Measurements from ENCODE around the gene CNR2. TPM values are rescaled to one million over a fixed set of nuclear protein-coding genes. Genes with fewer than 3 reads are reported as not detected.

Gene CNR2
- total RNA-seq, 1 experiment from 2014 or later = not detected

DNA sequence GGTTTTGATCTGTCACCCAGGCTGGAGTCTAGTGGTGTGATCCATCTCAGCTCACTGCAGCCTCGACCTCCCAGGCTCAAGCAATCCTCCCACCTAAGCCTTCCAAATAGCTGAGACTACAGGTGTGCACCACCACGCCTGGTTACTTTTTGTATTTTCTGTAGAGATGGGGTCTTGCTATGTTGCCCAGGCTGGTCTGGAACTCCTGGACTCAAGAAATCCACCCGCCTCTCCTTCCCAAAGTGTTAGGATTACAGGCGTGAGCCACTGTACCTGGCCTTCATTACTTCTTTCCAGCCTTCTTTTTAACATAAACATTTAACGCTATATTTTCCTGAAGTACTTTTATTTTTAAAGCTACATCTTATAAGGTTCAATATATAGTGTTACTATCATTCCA lies 69.5 kb downstream of the CNR2 start:
- peaks cover 15 to 23% (median 20%) of the 10 kb centered on the region in 3 experiments for H3K36me3 Mint-ChIP-seq (ENCODE audit: insufficient read depth in 1 of 3, low read depth in 3 of 3)

More for the DNA sequence above, 69.5 kb downstream of the CNR2 start:
- no peak overlapping the region for H3K23ac ChIP-seq (ENCODE audit: insufficient read length, low read depth, low read length)
- H4K8ac ChIP-seq (replicated peaks; ENCODE audit: insufficient read length, low read depth, low read length) = no peak overlapping the region
- Mint-ChIP-seq H3K27me3 (ENCODE audit: low read depth) (peaks cover 12% of the 10 kb centered on the region), H3K27ac (no peak overlapping the region), H3K4me3 (no peak overlapping the region), H3K9me3 (peaks cover 9 to 17% of the 10 kb centered on the region in 2 experiments; a peak in 4 of 5 replicates), H3K4me1 (0 out of 4 replicates have a peak, but pooled peaks cover 0 to under 1% of the 10 kb centered on the region in 2 experiments)
- H2BK15ac ChIP-seq (ENCODE audit: low read depth, low read length) = no peak overlapping the region
- TF ChIP-seq, protein P1, sequence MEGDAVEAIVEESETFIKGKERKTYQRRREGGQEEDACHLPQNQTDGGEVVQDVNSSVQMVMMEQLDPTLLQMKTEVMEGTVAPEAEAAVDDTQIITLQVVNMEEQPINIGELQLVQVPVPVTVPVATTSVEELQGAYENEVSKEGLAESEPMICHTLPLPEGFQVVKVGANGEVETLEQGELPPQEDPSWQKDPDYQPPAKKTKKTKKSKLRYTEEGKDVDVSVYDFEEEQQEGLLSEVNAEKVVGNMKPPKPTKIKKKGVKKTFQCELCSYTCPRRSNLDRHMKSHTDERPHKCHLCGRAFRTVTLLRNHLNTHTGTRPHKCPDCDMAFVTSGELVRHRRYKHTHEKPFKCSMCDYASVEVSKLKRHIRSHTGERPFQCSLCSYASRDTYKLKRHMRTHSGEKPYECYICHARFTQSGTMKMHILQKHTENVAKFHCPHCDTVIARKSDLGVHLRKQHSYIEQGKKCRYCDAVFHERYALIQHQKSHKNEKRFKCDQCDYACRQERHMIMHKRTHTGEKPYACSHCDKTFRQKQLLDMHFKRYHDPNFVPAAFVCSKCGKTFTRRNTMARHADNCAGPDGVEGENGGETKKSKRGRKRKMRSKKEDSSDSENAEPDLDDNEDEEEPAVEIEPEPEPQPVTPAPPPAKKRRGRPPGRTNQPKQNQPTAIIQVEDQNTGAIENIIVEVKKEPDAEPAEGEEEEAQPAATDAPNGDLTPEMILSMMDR (conservative IDR thresholded peaks at IDR 0.05) = no peak
- H2BK120ac ChIP-seq (ENCODE audit: low read depth, low read length, poor library complexity, severe bottlenecking) = no peak overlapping the region
- H2BK5ac ChIP-seq (ENCODE audit: insufficient read length, low read length) = no peak overlapping the region
- H3K27me3 ChIP-seq (ENCODE audit: insufficient read depth, low read length) = no peaks in the 10 kb centered on the region
- no peak overlapping the region for H3K56ac ChIP-seq (ENCODE audit: insufficient read length, low read depth, low read length)
- no peak overlapping the region for H2AK5ac ChIP-seq (ENCODE audit: insufficient read length, low read length)
- H3K9ac ChIP-seq (ENCODE audit: extremely low read depth, insufficient read length, low read length) = no peak overlapping the region
- no peaks in the 10 kb centered on the region for H3K9me3 ChIP-seq (ENCODE audit: control insufficient read depth, low read depth, low read length)
- no peaks in the 10 kb centered on the region for H3K23me2 ChIP-seq (ENCODE audit: insufficient read length, low read depth, low read length, poor library complexity, severe bottlenecking)
- DNase-seq = no peak
- H3K14ac ChIP-seq (ENCODE audit: insufficient read depth, low read length) = no peak overlapping the region
- no peaks in the 10 kb centered on the region for H3K79me1 ChIP-seq (ENCODE audit: insufficient read depth, low read depth, low read length, poor library complexity, severe bottlenecking)
- no peak overlapping the region for H3K27ac ChIP-seq (ENCODE audit: insufficient read length, low read depth, low read length)
- no CpG with 5 or more reads among the region's 5 CpGs for WGBS (ENCODE audit: extremely low coverage, insufficient read length, low lambda C conversion rate)
- no peak overlapping the region for H4K5ac ChIP-seq (ENCODE audit: insufficient read length, low read depth, low read length)
- no peak overlapping the region for H3K4me2 ChIP-seq (ENCODE audit: insufficient read depth, insufficient read length, low read length)
- H3T11ph ChIP-seq (ENCODE audit: low read length) = no peak overlapping the region
- H4K91ac ChIP-seq (ENCODE audit: insufficient read length, low read depth, low read length) = no peak overlapping the region
- no peak overlapping the region for H3K4ac ChIP-seq (ENCODE audit: low read depth, low read length)
- no peak overlapping the region for H2BK20ac ChIP-seq (ENCODE audit: low read depth, low read length, poor library complexity, severe bottlenecking)
- no peak overlapping the region for H2BK12ac ChIP-seq (ENCODE audit: insufficient read length, low read depth, low read length)
- no peaks in the 10 kb centered on the region for H3K4me1 ChIP-seq (ENCODE audit: insufficient read depth, low read length)
- no peaks in the 10 kb centered on the region for H3K79me2 ChIP-seq (ENCODE audit: insufficient read depth, low read length)
- H2AFZ ChIP-seq (ENCODE audit: low read length) = no peak overlapping the region
- no peaks in the 10 kb centered on the region for H4K20me1 ChIP-seq (ENCODE audit: control insufficient read depth, insufficient read depth, insufficient read length)
- H3K18ac ChIP-seq (ENCODE audit: insufficient read length, low read depth, low read length) = no peak overlapping the region
